ENCODE results near the gene PSMD7.
A peak's percentile ranks its signal among the peaks of the same experiment; 100 is the strongest.
"Not testable (repeated sequence)": the region's sequence is repeated elsewhere in the genome, so short reads cannot be mapped to it uniquely, and the experiment has no call there.

The PSMD7 gene

GRCh38 chr16:74297145-74297665 is 591 bp downstream of the PSMD7 start:
- peak; percentile 33 for DNase-seq (ENCODE audit: low spot score)

GRCh38 chr16:74298104-74298503 is 1.5 kb downstream of the PSMD7 start:
- DNase-seq (ENCODE audit: low spot score) = no peak

- no peak for DNase-seq (ENCODE audit: low spot score)
Measured at GRCh38 chr16:74302341-74302740, 5.7 kb downstream of the PSMD7 start.

- peak; percentile 34 for DNase-seq (ENCODE audit: low spot score)
Measured at GRCh38 chr16:74304164-74304834, 7.7 kb downstream of the PSMD7 start.

GRCh38 chr16:74304835-74305176 is 8.2 kb downstream of the PSMD7 start:
- DNase-seq (ENCODE audit: low spot score) = no peak

GRCh38 chr16:74305281-74305680 is 8.7 kb downstream of the PSMD7 start:
- no peak for DNase-seq (ENCODE audit: low spot score)

- DNase-seq (ENCODE audit: low spot score) = no peak
Measured at GRCh38 chr16:74305978-74306784, 9.6 kb downstream of the PSMD7 start.

GRCh38 chr16:74307383-74307782 is 10.8 kb downstream of the PSMD7 start:
- DNase-seq (ENCODE audit: low spot score) = no peak

GRCh38 chr16:74309789-74310781 is 13.5 kb downstream of the PSMD7 start:
- DNase-seq (ENCODE audit: low spot score) = peak; percentile 59

- no peak for DNase-seq (ENCODE audit: low spot score)
Measured at GRCh38 chr16:74315059-74315458, 18.4 kb downstream of the PSMD7 start.

- no peak for DNase-seq (ENCODE audit: low spot score)
Measured at GRCh38 chr16:74320707-74321106, 24.1 kb downstream of the PSMD7 start.

- DNase-seq (ENCODE audit: low spot score) = no peak
Measured at GRCh38 chr16:74321356-74321755, 24.7 kb downstream of the PSMD7 start.

GRCh38 chr16:74322301-74322710 is 25.7 kb downstream of the PSMD7 start:
- DNase-seq (ENCODE audit: low spot score) = no peak

GRCh38 chr16:74324777-74325176 is 28.2 kb downstream of the PSMD7 start:
- not testable (repeated sequence) for DNase-seq (ENCODE audit: low spot score)

- DNase-seq (ENCODE audit: low spot score) = no peak
Measured at GRCh38 chr16:74325641-74326040, 29.0 kb downstream of the PSMD7 start.

GRCh38 chr16:74328346-74328745 is 31.7 kb downstream of the PSMD7 start:
- DNase-seq (ENCODE audit: low spot score) = not testable (repeated sequence)

GRCh38 chr16:74332469-74332868 is 35.9 kb downstream of the PSMD7 start:
- not testable (repeated sequence) for DNase-seq (ENCODE audit: low spot score)

- not testable (repeated sequence) for DNase-seq (ENCODE audit: low spot score)
Measured at GRCh38 chr16:74337506-74337905, 40.9 kb downstream of the PSMD7 start.

- DNase-seq (ENCODE audit: low spot score) = not testable (repeated sequence)
Measured at GRCh38 chr16:74339226-74339625, 42.6 kb downstream of the PSMD7 start.

- DNase-seq (ENCODE audit: low spot score) = not testable (repeated sequence)
Measured at GRCh38 chr16:74353038-74353437, 56.4 kb downstream of the PSMD7 start.
